HFF-Myc (cell line): ENCODE measurements around the gene RCE1.

Source experiments
- DNase-seq: peaks from one replicate; pipeline ENCODE4 v3.0.0-alpha.2; 2011; ENCODE audit warnings: low read depth; ENCODE audit errors: extremely low read depth
- H3K4me3 ChIP-seq: replicated peaks from 2 replicates; pipeline ENCODE4 v1.5.1; 2011; ENCODE audit warnings: low read depth, mild to moderate bottlenecking, control low read depth, low read length
- CTCF ChIP-seq: IDR thresholded peaks from 2 replicates; pipeline ENCODE4 v1.5.1; 2012; ENCODE audit warnings: mild to moderate bottlenecking, low read depth, low read length, control low read depth; ENCODE audit errors: missing control alignments

RCE1 gene

GRCh38 chr11:66861774-66862558 is 18.7 kb downstream of the RCE1 start:
- TF ChIP-seq CTCF = no peak
- DNase-seq = no peak
- no peak overlapping the region for H3K4me3 ChIP-seq

GRCh38 chr11:66862559-66863037 is 19.4 kb downstream of the RCE1 start:
- no peak overlapping the region for H3K4me3 ChIP-seq
- DNase-seq = no peak
- TF ChIP-seq CTCF = no peak

- DNase-seq = no peak
- no peak for TF ChIP-seq CTCF
- H3K4me3 ChIP-seq = no peak overlapping the region
Observed at GRCh38 chr11:66863428-66864125, 20.3 kb downstream of the RCE1 start.

GRCh38 chr11:66864172-66864901 is 21.1 kb downstream of the RCE1 start:
- no peak overlapping the region for H3K4me3 ChIP-seq
- TF ChIP-seq CTCF = no peak
- no peak for DNase-seq

GRCh38 chr11:66864924-66865697 is 21.9 kb downstream of the RCE1 start:
- H3K4me3 ChIP-seq = no peak overlapping the region
- no peak for DNase-seq
- no peak for TF ChIP-seq CTCF

GRCh38 chr11:66866007-66866406 is 22.8 kb downstream of the RCE1 start:
- TF ChIP-seq CTCF = no peak
- H3K4me3 ChIP-seq = no peak overlapping the region
- DNase-seq = no peak
